ENCODE results near the gene HIPK2.

HIPK2 gene

GRCh38 chr7:139743967-139744767 is 33.6 kb downstream of the HIPK2 start:
- TF ChIP-seq CTCF (IDR thresholded peaks at IDR 0.05; ENCODE audit: low read depth, low read length): no peak
- no peaks in the 10 kb centered on the region for H3K9me3 ChIP-seq
- no peak for DNase-seq
- H3K36me3 ChIP-seq: no peaks in the 10 kb centered on the region
- no peak overlapping the region for H3K4me3 ChIP-seq (ENCODE audit: low read depth, low read length)
- no peaks in the 10 kb centered on the region for H3K27me3 ChIP-seq
- H3K4me1 ChIP-seq: no peaks in the 10 kb centered on the region

GRCh38 chr7:139743267-139743966 is 34.4 kb downstream of the HIPK2 start:
- DNase-seq: no peak
- Histone ChIP-seq H3K27me3 (no peaks in the 10 kb centered on the region), H3K9me3 (no peaks in the 10 kb centered on the region), H3K4me1 (no peaks in the 10 kb centered on the region), H3K36me3 (no peaks in the 10 kb centered on the region), H3K4me3 (ENCODE audit: low read depth, low read length) (no peak overlapping the region)
- TF ChIP-seq CTCF (IDR thresholded peaks at IDR 0.05; ENCODE audit: low read depth, low read length): no peak

GRCh38 chr7:139741789-139742344 is 35.9 kb downstream of the HIPK2 start:
- no peaks in the 10 kb centered on the region for H3K4me1 ChIP-seq
- H3K4me3 ChIP-seq (ENCODE audit: low read depth, low read length): no peak overlapping the region
- TF ChIP-seq CTCF (IDR thresholded peaks at IDR 0.05; ENCODE audit: low read depth, low read length): no peak
- no peaks in the 10 kb centered on the region for H3K36me3 ChIP-seq
- H3K27me3 ChIP-seq: no peaks in the 10 kb centered on the region
- H3K9me3 ChIP-seq: no peaks in the 10 kb centered on the region
- DNase-seq: no peak

- H3K9me3 ChIP-seq: no peaks in the 10 kb centered on the region
- no peak for DNase-seq
- no peaks in the 10 kb centered on the region for H3K27me3 ChIP-seq
- H3K4me3 ChIP-seq (ENCODE audit: low read depth, low read length): no peak overlapping the region
- no peaks in the 10 kb centered on the region for H3K36me3 ChIP-seq
- TF ChIP-seq CTCF (IDR thresholded peaks at IDR 0.05; ENCODE audit: low read depth, low read length): no peak
- H3K4me1 ChIP-seq: no peaks in the 10 kb centered on the region
Observed at GRCh38 chr7:139741239-139741638, 36.6 kb downstream of the HIPK2 start.

GRCh38 chr7:139739863-139740597 is 37.8 kb downstream of the HIPK2 start:
- Histone ChIP-seq H3K27me3 (no peaks in the 10 kb centered on the region), H3K4me3 (ENCODE audit: low read depth, low read length) (no peak overlapping the region), H3K4me1 (no peaks in the 10 kb centered on the region), H3K9me3 (no peaks in the 10 kb centered on the region), H3K36me3 (no peaks in the 10 kb centered on the region)
- no peak for TF ChIP-seq CTCF (IDR thresholded peaks at IDR 0.05; ENCODE audit: low read depth, low read length)
- DNase-seq: no peak

Measured in BE2C (cell line).